ENCODE data around the gene GSS. TPM values are rescaled to one million over a fixed set of nuclear protein-coding genes. Genes with fewer than 3 reads are reported as not detected.

GSS gene
- total and polyA plus RNA-seq, 4 donors: 20.8 to 38.8 (median 35.4) TPM

GRCh38 chr20:35004749-35005462, 49.3 kb upstream of the GSS start:
- H3K9ac ChIP-seq (ENCODE audit: low read depth in 1 of 2, low read length in 2 of 2): no peak overlapping the region
- WGBS: 94% methylated on average over 20 of the region's 20 CpGs

More at GRCh38 chr20:35004749-35005462, 49.3 kb upstream of the GSS start:
- H3K27ac ChIP-seq (ENCODE audit: low read depth in 1 of 2, low read length in 2 of 2): no peak overlapping the region
- peaks cover 39 to 89% (median 55%) of the 10 kb centered on the region in 4 donors for H3K36me3 ChIP-seq (ENCODE audit: control insufficient read depth in 4 of 4, insufficient read depth in 3 of 4, low read depth in 1 of 4, low read length in 3 of 4)
- no peak overlapping the region for H3K4me3 ChIP-seq (ENCODE audit: low read depth in 1 of 3, low read length in 3 of 3)
- no peak for DNase-seq (ENCODE audit: low spot score)
- TF ChIP-seq EGR1 (IDR thresholded peaks at IDR 0.05; ENCODE audit: low read depth in 2 of 2) (no peak), GABPA (IDR thresholded peaks at IDR 0.05 in 1 of 2, conservative IDR thresholded peaks at IDR 0.05 in 1 of 2) (no peak), CTCF (IDR thresholded peaks at IDR 0.05; ENCODE audit: low read depth, low read length, missing input control) (no peak), ZBTB33 (IDR thresholded peaks at IDR 0.05) (no peak), TAF1 (conservative IDR thresholded peaks at IDR 0.05) (no peak), ATF3 (IDR thresholded peaks at IDR 0.05) (no peak), YY1 (IDR thresholded peaks at IDR 0.05) (no peak), FOXA2 (IDR thresholded peaks at IDR 0.05) (no peak), NR2F2 (IDR thresholded peaks at IDR 0.05) (no peak), JUND (IDR thresholded peaks at IDR 0.05) (no peak), MAX (IDR thresholded peaks at IDR 0.05) (no peak), REST (IDR thresholded peaks at IDR 0.05) (no peak), RAD21 (IDR thresholded peaks at IDR 0.05) (no peak), SP1 (IDR thresholded peaks at IDR 0.05) (no peak), FOXA1 (IDR thresholded peaks at IDR 0.05) (no peak), HNF4G (IDR thresholded peaks at IDR 0.05) (no peak), HNF4A (conservative IDR thresholded peaks at IDR 0.05) (no peak)
- no peaks in the 10 kb centered on the region for H3K9me3 ChIP-seq (ENCODE audit: control insufficient read depth in 4 of 4, low read length in 3 of 4)
- no peaks in the 10 kb centered on the region for H3K27me3 ChIP-seq (ENCODE audit: control insufficient read depth in 4 of 4, insufficient read depth in 4 of 4, low read length in 3 of 4)
- H3K4me1 ChIP-seq (ENCODE audit: control insufficient read depth in 4 of 4, insufficient read depth in 4 of 4, low read length in 3 of 4): peaks cover 10 to 25% (median 17%) of the 10 kb centered on the region in 4 donors
